HepG2 (cell line): ENCODE measurements around the gene SCYL1. TPM values are rescaled to one million over a fixed set of nuclear protein-coding genes. Genes with fewer than 3 reads are reported as not detected.

Experiments used
- ATF4 ChIP-seq, 2 experiments: fragments of 450-650 bp in 1 of 2; sonication (generic) in 1 of 2; formaldehyde crosslinking; IDR thresholded peaks; 2 replicates each; pipeline versions ENCODE4 v1.5.0 to v1.8.0; 2020 to 2022; ENCODE audit warnings: mild to moderate bottlenecking in 1 of 2, missing genetic modification reagents in 1 of 2
- BRF2 ChIP-seq: sonication (generic); formaldehyde crosslinking; IDR thresholded peaks from 2 replicates; pipeline ENCODE4 v1.8.1; 2022; ENCODE audit warnings: mild to moderate bottlenecking, missing genetic modification reagents
- CSRNP2 ChIP-seq: sonication (generic); formaldehyde crosslinking; conservative IDR thresholded peaks from 2 replicates; pipeline ENCODE4 v1.8.0; 2022; ENCODE audit warnings: low read depth, missing genetic modification reagents
- HDAC1 ChIP-seq: sonication (generic); formaldehyde crosslinking; IDR thresholded peaks from 2 replicates; pipeline ENCODE4 v1.5.1; 2020; ENCODE audit warnings: mild to moderate bottlenecking, missing genetic modification reagents
- IKZF1 ChIP-seq: fragments of 450-650 bp; IDR thresholded peaks from 2 replicates; pipeline ENCODE4 v1.7.1; 2016
- KLF11 ChIP-seq: IDR thresholded peaks from 2 replicates; pipeline ENCODE4 v1.6.1; 2016; ENCODE audit warnings: missing compliant biosample characterization
- MAFK ChIP-seq, 2 experiments: IDR thresholded peaks in 1 of 2; conservative IDR thresholded peaks in 1 of 2; 2 replicates each; pipeline ENCODE4 v1.6.1; 2011; ENCODE audit warnings: improper control_type of control experiment in 2 of 2, low read length in 2 of 2
- REPIN1 ChIP-seq: sonication (generic); formaldehyde crosslinking; IDR thresholded peaks from 2 replicates; pipeline ENCODE4 v1.8.0; 2022; ENCODE audit warnings: missing genetic modification reagents, low read depth, mild to moderate bottlenecking, borderline replicate concordance
- RNF219 ChIP-seq: sonication (generic); formaldehyde crosslinking; IDR thresholded peaks from 2 replicates; pipeline ENCODE4 v1.5.0; 2020; ENCODE audit warnings: mild to moderate bottlenecking, missing genetic modification reagents
- XBP1 ChIP-seq: sonication (generic); formaldehyde crosslinking; IDR thresholded peaks from 2 replicates; pipeline ENCODE4 v1.5.0; 2020; ENCODE audit warnings: missing genetic modification reagents
- ZFP37 ChIP-seq: sonication (generic); formaldehyde crosslinking; IDR thresholded peaks from 2 replicates; pipeline ENCODE4 v1.4.0; 2020; ENCODE audit warnings: missing genetic modification reagents, borderline replicate concordance
- ZNF275 ChIP-seq: sonication (generic); formaldehyde crosslinking; IDR thresholded peaks from 2 replicates; pipeline ENCODE4 v1.8.0; 2022; ENCODE audit warnings: missing genetic modification reagents, mild to moderate bottlenecking, inconsistent platforms, borderline replicate concordance
- ZNF281 ChIP-seq: sonication (generic); formaldehyde crosslinking; IDR thresholded peaks from 2 replicates; pipeline ENCODE4 v1.4.0; 2020; ENCODE audit warnings: missing genetic modification reagents, borderline replicate concordance
- ZNF282 ChIP-seq: fragments of 450-650 bp; IDR thresholded peaks from 2 replicates; pipeline ENCODE4 v1.6.1; 2018; ENCODE audit not compliant: partially characterized antibody
- ZNF510 ChIP-seq: sonication (generic); formaldehyde crosslinking; IDR thresholded peaks from 2 replicates; pipeline ENCODE4 v1.4.0; 2020; ENCODE audit warnings: low read depth, mild to moderate bottlenecking, missing genetic modification reagents
- ZNF615 ChIP-seq: sonication (generic); formaldehyde crosslinking; IDR thresholded peaks from 2 replicates; pipeline ENCODE4 v1.5.0; 2020; ENCODE audit warnings: mild to moderate bottlenecking, missing genetic modification reagents, borderline replicate concordance
- ZNF775 ChIP-seq: sonication (generic); formaldehyde crosslinking; IDR thresholded peaks from 2 replicates; pipeline ENCODE4 v1.4.0; 2020; ENCODE audit warnings: missing genetic modification reagents, mild to moderate bottlenecking, moderate library complexity, borderline replicate concordance
- polyA plus RNA-seq, 8 experiments: library from polyadenylated mRNA; depleted of rRNA in 3 of 8; stranded (reverse) in 7 of 8; unstranded in 1 of 8; fragments of >200 nt; fragmentation: Illumina TruSeq in 4 of 8; extraction: Trizol in 4 of 8; gene quantifications; 2 replicates each; pipeline versions ENCODE4 v1.2.1 to v1.2.3, GENCODE V29; 2011 to 2016; ENCODE audit warnings: low read depth in 4 of 8, missing spikeins in 1 of 8, mixed read lengths in 1 of 8; ENCODE audit not compliant: insufficient read depth in 1 of 8
- total RNA-seq, 5 experiments: library from RNA; depleted of rRNA; stranded (reverse); fragments of >200 nt; fragmentation: Illumina TruSeq; extraction: Trizol; gene quantifications; 2 replicates each; pipeline ENCODE4 v1.2.3, GENCODE V29; 2016; ENCODE audit warnings: low read depth in 1 of 5

SCYL1 gene
- total and polyA plus RNA-seq, 2 of the 13 experiments (the other 11 are each of a cell fraction or from before 2014, with no cell fraction given) = 65.9 to 103 TPM

GRCh38 chr11:65569973-65570918 is 45.4 kb downstream of the SCYL1 start, which contains the start of gene ZNRD2 (continued):
- TF ChIP-seq XBP1 (CRISPR knock-in tag) = no peak
- no peak for TF ChIP-seq ZFP37 (CRISPR knock-in tag)
- 0 out of 2 replicates have a peak, but pooled peaks have one; percentile 75 for TF ChIP-seq ZNF510 (CRISPR knock-in tag)
- no peak for TF ChIP-seq RNF219
- peak; percentile 93; the same call in 1 of the 2 replicates for TF ChIP-seq REPIN1 (CRISPR knock-in tag)
- no peak for TF ChIP-seq ZNF775
- no peak for TF ChIP-seq ZNF282
- TF ChIP-seq KLF11 = peak; percentile 89
- peak; percentile 98 for TF ChIP-seq HDAC1 (CRISPR knock-in tag)
- no peak for TF ChIP-seq BRF2 (CRISPR knock-in tag)
- no peak for TF ChIP-seq CSRNP2 (CRISPR knock-in tag)
- TF ChIP-seq ZNF615 (CRISPR knock-in tag) = no peak
- no peak; a peak in 1 of 4 replicates for TF ChIP-seq MAFK (conservative IDR thresholded peaks at IDR 0.05 in 1 of 2, IDR thresholded peaks at IDR 0.05 in 1 of 2; ENCODE audit: low read length in 2 of 2)
- TF ChIP-seq ATF4 (CRISPR knock-in tag; IDR thresholded peaks at IDR 0.05) = no peak
- TF ChIP-seq IKZF1 = no peak
- TF ChIP-seq ZNF275 (CRISPR knock-in tag) = peak; percentile 34; the same call in 1 of the 2 replicates
- no peak for TF ChIP-seq ZNF281 (CRISPR knock-in tag)
